GM19035 (cell line): ENCODE results near the gene NEXMIF.
"Not testable (repeated sequence)": the region's sequence is repeated elsewhere in the genome, so short reads cannot be mapped to it uniquely, and the experiment has no call there.

ENCODE experiments used
- ATAC-seq: cut with Tn5 transposase; IDR thresholded peaks from one replicate; pipeline ENCODE4 v1.9.1; 2021; ENCODE audit not compliant: unreplicated experiment

Gene NEXMIF

DNA sequence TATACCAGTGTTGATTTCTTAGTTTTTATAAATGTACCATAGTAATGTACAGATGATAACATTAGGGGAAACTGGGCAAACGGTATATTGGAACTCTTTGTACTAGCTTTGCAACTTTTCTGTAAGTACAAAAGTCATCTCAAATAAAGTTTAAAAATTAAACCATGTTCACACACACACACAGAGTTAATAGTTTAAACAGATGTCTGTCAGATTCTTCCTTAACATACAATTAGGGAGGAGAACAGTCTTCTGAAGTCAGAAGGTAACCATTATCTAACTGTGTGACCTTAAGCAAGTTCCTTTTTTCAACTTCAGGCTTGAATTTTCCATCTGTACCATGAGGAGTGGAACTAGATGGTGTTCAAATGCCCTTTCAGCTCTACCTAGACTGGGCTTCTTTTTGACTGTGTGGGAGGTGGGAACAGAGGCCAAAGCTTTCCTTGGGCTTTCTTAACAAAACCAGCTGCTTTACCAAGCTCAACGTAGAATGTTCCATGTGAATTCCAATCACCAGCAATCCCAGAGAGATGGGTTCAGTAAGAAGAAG lies 127.8 kb downstream of the NEXMIF start:
- ATAC-seq = no peak

DNA sequence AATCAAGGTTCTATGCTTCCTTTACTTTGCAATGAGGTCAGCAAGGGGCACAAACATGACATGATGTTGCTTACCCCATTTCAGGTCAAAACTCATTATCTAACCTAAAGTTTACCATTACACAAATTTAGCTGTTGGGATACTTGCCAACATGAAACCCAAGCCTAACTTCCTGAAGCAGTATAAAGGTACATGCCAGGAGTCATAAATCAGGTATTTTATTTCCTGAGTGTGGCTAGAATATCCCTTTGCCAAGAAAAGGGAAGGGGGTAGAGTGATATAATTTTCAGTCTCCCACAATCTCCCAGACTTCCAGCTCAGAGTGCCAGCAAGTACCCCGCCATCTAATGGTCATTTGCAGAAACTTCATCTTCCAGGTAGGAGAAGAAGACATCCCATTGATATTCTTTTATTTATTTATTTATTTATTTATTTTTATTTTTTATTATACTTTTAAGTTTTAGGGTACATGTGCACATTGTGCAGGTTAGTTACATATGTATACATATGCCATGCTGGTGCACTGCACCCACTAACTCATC lies 136.6 kb downstream of the NEXMIF start:
- ATAC-seq = no peak

DNA sequence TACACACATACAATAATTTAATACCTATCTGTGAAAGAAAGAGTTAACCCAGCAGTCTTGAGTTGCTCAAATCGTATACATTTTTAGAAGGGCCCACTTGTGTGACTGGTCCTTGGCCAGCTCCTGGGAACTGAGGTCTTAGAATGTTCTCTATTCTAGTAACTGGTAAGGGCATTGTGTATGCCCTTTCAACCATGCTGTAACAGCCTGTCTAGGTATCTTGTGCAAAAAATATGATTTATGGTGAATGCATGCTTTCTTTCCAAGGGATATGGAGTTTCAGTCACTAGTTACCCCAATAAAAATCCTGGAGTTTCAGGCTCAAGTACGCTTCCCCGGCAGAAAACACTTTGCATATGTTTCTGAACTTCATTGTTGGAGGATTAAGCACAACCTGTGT lies 140.6 kb downstream of the NEXMIF start:
- no peak for ATAC-seq

DNA sequence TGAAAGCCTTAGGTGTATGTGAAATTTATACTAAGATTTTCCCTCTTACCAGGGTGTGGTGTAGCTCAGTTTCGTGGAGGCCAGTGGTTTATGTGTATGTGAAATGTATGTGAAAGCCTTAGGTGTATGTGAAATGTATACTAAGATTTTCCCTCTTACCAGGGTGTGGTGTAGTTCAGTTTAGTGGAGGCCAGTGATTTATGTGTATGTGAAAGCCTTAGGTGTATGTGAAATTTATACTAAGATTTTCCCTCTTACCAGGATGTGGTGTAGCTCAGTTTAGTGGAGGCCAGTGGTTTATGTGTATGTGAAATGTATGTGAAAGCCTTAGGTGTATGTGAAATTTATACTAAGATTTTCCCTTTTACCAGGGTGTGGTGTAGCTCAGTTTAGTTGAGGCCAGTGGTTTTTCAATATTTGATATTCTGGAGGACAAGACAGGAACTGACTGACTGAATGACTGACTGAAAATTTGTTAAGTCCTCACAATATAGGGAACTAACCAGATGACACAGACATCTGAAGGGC lies 143.7 kb downstream of the NEXMIF start:
- ATAC-seq = peak; percentile 60

DNA sequence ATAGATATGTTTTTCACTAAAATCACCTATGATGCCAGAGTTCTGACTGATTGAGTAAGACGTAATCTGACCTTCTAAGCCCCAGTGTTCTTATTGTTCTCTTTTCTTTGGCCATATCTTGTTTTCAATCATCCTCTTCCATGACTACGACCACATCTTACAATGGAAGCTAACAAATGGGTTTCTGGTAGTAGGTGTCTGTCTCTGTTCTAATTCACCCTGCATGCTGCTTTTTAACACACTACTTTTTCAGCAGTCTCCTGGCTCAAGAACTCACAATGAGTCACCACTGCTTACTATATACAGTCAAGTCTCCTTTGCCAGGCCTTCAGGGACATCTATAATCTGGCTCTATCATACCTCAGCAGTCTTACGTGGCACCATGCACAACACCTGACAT lies 146.1 kb downstream of the NEXMIF start:
- no peak for ATAC-seq

DNA sequence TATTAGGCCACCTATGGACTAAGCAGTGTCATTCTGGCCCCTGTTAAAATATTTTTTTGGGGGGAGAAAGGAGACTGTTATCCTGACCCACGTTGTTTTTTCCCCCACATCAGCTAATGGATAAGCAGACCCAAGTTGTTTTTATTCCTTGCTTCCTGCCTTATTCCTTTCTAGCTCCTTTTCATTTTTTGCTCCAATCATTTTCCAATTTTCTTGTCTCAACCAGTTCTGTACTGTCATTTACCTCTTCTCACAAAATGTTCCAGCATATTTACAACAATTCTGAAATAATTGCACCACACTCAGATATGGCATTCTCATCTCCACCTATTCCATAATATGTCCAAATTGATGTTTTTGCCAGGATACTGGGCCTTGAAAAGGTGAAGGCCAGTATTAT lies 150.3 kb downstream of the NEXMIF start:
- no peak for ATAC-seq

DNA sequence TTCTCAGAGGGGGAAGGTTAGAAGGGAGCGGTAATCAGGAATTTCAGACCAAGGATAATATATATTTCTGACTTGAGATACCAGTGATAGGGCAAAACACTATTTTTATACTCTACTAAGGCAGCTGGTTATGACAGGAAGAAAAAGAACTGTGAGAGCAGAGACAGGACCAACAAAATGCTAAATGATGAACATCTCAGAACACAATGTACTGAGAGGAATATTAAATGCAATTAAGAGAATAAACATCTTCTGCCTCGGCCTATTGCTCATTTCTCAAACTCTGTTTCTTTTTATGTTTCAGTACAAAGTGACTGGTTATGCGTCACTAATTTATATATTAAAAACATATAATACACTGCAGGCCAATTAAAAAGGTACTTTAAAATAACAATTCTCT lies 188.8 kb downstream of the NEXMIF start:
- ATAC-seq = no peak

DNA sequence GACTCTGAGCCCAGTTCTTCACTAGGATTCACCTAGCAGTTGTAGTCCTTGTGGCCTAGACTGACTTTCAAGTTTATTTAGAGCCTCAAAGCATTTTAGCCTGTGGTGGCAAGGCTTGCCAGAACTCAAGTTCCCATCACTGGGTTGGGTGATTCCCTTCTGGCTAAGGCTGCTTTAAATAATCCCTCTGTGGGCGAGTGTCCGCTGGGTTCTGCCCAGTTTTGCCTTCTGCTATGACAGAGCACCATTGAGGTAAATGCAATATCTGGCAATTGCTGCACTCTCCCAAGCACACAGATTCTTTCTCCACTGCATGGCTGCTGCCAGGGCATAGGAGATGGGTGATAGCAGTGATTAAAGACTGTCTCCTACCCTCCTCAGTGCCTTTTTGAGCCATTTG lies 220.0 kb downstream of the NEXMIF start:
- ATAC-seq = no peak

DNA sequence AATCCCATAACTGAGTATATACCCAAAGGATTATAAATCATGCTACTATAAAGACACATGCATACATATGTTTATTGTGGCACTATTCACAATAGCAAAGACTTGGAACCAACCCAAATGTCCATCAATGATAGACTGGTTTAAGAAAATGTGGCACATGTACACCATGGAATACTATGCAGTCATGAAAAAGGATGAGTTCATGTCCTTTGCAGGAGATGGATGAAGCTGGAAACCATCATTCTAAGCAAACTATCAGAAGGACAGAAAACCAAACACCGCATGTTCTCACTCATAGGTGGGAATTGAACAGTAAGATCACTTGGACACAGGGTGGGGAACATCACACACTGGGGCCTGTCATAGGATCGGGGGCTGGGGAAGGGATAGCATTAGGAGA lies 223.9 kb downstream of the NEXMIF start:
- not testable (repeated sequence) for ATAC-seq

DNA sequence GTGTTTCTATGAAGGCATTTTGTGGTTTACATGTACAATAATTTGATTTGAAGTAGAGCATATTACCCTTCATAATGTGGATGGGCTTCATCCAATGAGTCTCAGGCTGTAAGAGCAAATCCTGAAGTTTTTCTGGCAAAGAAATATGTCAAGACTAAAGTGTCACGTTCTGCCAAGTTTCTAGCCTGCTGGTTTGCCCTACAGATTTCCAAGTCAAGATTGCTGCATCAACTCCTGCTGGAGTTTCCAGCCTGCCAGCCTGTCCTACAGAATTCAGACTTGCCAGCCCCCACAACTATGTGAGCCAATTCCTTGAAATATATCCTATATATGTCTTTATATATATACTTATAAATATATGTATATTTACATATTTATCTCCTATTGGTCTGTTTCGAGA lies 240.8 kb downstream of the NEXMIF start:
- ATAC-seq = no peak
